Kidney (tissue), 14 donors: ENCODE measurements around the gene ZNF814. TPM values are rescaled to one million over a fixed set of nuclear protein-coding genes. Genes with fewer than 3 reads are reported as not detected.

Source experiments
- DNase-seq, 5 donors: peaks; one replicate each; pipeline ENCODE4 v3.0.0-alpha.2; 2013 to 2020
- FAIRE-seq: peaks from 2 replicates; lab custom pipeline; 2012; peaks lifted over from hg19 to GRCh38; lab: Jason Lieb, UNC
- H3K27ac ChIP-seq, 2 donors: one replicate each; pipeline ENCODE4 v1.7.0; 2013; ENCODE audit warnings: low read depth in 2 of 2, low read length in 2 of 2, inconsistent platforms in 1 of 2
- H3K27me3 ChIP-seq: one replicate; pipeline ENCODE4 v1.7.1; 2013; ENCODE audit warnings: low read length, inconsistent platforms; ENCODE audit not compliant: control insufficient read depth, insufficient read depth
- H3K36me3 ChIP-seq, 3 donors: one replicate each; pipeline versions ENCODE4 v1.7.0 to v1.7.1; 2013; ENCODE audit warnings: low read length in 3 of 3, control low read depth in 1 of 3, inconsistent platforms in 1 of 3; ENCODE audit not compliant: insufficient read depth in 3 of 3, control insufficient read depth in 2 of 3
- H3K4me1 ChIP-seq, 3 donors: one replicate each; pipeline versions ENCODE4 v1.7.0 to v1.7.1; 2013; ENCODE audit warnings: low read length in 3 of 3, inconsistent platforms in 1 of 3, low read depth in 1 of 3; ENCODE audit not compliant: control insufficient read depth in 2 of 3, insufficient read depth in 2 of 3
- H3K4me3 ChIP-seq, 3 donors: one replicate each; pipeline versions ENCODE4 v1.7.0 to v1.8.1; 2013; ENCODE audit warnings: low read length in 3 of 3, control low read depth in 1 of 3, inconsistent platforms in 1 of 3
- H3K9ac ChIP-seq, 3 donors: one replicate each; pipeline versions ENCODE4 v1.7.0 to v1.7.1; 2013; ENCODE audit warnings: low read length in 3 of 3, control low read depth in 1 of 3, inconsistent platforms in 1 of 3
- H3K9me3 ChIP-seq, 3 donors: one replicate each; pipeline versions ENCODE4 v1.7.0 to v1.7.1; 2013; ENCODE audit warnings: low read length in 3 of 3, control low read depth in 1 of 3, inconsistent platforms in 1 of 3; ENCODE audit not compliant: control insufficient read depth in 2 of 3, insufficient read depth in 1 of 3
- intact Hi-C: fragments of 100-400 bp; cut with DNase I; formaldehyde crosslinking; loops from one replicate; pipeline ENCODE4 v1.11.1; 2022
- polyA plus RNA-seq: library from polyadenylated mRNA; stranded (reverse); fragments of 350-450 nt; fragmentation: Illumina TruSeq; extraction: RNeasy Lipid Tissue Mini Kit (QIAGEN cat#74804); gene quantifications from one replicate; pipeline ENCODE4 v1.2.3, GENCODE V29; 2014; ENCODE audit warnings: low read depth, low replicate concordance; ENCODE audit not compliant: insufficient read depth
- total RNA-seq: library from RNA; stranded (reverse); fragmentation: NEBNext Ultra II Directional; extraction: Animal tissue kit (Norgen Biotek cat#: 25700); gene quantifications from one replicate; pipeline ENCODE4 v1.2.1, GENCODE V29; 2021
- TF ChIP-seq, protein P1 (sequence below): IDR thresholded peaks from 3 replicates; pipeline ENCODE4 v1.5.1; 2012; ENCODE audit warnings: mild to moderate bottlenecking, moderate library complexity, borderline replicate concordance; ENCODE audit not compliant: insufficient read depth; ENCODE audit errors: extremely low read depth
- donor health status: control.
- donor health status: control.
- donor health status: control.
- donor health status: control.
- donor health status: control.
- donor health status: DM: yes; HTN: yes; CAD: no.
- donor health status: Normal renal cell carcinoma (clear cell type).

ZNF814 gene
- total and polyA plus RNA-seq, 2 donors from 2014 or later, result 26.7 to 27.7 TPM

DNA sequence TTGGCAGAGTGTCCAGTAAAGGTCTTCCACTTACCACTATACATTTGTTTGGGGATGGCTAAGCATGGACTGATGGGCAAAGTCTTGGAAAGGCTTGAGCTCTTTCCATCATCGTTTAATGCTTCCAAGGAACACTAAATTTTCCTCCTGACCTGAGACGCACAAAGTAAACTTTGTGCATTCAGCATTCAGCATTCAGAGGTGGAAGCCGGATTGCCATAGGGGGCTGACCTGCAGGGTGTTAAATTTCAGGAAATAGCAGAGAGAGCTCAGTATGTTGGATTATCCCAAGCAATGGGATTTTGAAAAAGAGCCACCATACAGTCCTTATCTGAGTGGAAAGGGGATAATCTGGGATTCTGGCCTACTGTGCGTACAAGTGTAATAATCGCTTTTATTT is 88.1 kb downstream of the ZNF814 start:
- Histone ChIP-seq H3K4me3 (no peak overlapping the region), H3K27ac (no peak overlapping the region), H3K4me1 (peaks cover 0 to 2% (median 0%) of the 10 kb centered on the region in 3 donors), H3K36me3 (peaks cover 0 to 3% (median 0%) of the 10 kb centered on the region in 3 donors), H3K9ac (no peak overlapping the region), H3K9me3 (no peaks in the 10 kb centered on the region), H3K27me3 (no peaks in the 10 kb centered on the region)
- TF ChIP-seq, protein P1, sequence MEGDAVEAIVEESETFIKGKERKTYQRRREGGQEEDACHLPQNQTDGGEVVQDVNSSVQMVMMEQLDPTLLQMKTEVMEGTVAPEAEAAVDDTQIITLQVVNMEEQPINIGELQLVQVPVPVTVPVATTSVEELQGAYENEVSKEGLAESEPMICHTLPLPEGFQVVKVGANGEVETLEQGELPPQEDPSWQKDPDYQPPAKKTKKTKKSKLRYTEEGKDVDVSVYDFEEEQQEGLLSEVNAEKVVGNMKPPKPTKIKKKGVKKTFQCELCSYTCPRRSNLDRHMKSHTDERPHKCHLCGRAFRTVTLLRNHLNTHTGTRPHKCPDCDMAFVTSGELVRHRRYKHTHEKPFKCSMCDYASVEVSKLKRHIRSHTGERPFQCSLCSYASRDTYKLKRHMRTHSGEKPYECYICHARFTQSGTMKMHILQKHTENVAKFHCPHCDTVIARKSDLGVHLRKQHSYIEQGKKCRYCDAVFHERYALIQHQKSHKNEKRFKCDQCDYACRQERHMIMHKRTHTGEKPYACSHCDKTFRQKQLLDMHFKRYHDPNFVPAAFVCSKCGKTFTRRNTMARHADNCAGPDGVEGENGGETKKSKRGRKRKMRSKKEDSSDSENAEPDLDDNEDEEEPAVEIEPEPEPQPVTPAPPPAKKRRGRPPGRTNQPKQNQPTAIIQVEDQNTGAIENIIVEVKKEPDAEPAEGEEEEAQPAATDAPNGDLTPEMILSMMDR, result no peak
- FAIRE-seq (no peak), DNase-seq (no peak)
- intact Hi-C loops, result no loop called here

Other genes with a start within 250 kb of the ZNF814 start
- gene ZSCAN4, start 220.1 kb downstream of the ZNF814 start, total RNA-seq, result not detected
- not detected for gene ZSCAN4, start 220.1 kb downstream of the ZNF814 start, polyA plus RNA-seq
- gene ZNF551, start 207.1 kb downstream of the ZNF814 start, total RNA-seq, result 13.9 TPM
- 1.3 TPM for gene ZNF551, start 207.1 kb downstream of the ZNF814 start, polyA plus RNA-seq
- gene ZNF154, start 179.8 kb downstream of the ZNF814 start, total RNA-seq, result 11.1 TPM
- gene ZNF154, start 179.8 kb downstream of the ZNF814 start, polyA plus RNA-seq, result 2.2 TPM
- gene ZNF671, start 161.4 kb downstream of the ZNF814 start, total RNA-seq, result 16.5 TPM
- 10.1 TPM for gene ZNF671, start 161.4 kb downstream of the ZNF814 start, polyA plus RNA-seq
- 20.5 TPM for gene ZNF776, start 142.2 kb downstream of the ZNF814 start, total RNA-seq
- gene ZNF776, start 142.2 kb downstream of the ZNF814 start, polyA plus RNA-seq, result 5.6 TPM
- gene ZNF586, start 119.4 kb downstream of the ZNF814 start, total RNA-seq, result 18.7 TPM
- gene ZNF586, start 119.4 kb downstream of the ZNF814 start, polyA plus RNA-seq, result 6.3 TPM
- 13.8 TPM for gene ZNF552, start 74.1 kb downstream of the ZNF814 start, total RNA-seq
- 10.7 TPM for gene ZNF552, start 74.1 kb downstream of the ZNF814 start, polyA plus RNA-seq
- gene ZNF587B, start 58.7 kb downstream of the ZNF814 start, total RNA-seq, result 23.6 TPM
- gene ZNF587B, start 58.7 kb downstream of the ZNF814 start, polyA plus RNA-seq, result 5.1 TPM
- gene ZNF587, start 39.2 kb downstream of the ZNF814 start, total RNA-seq, result 37.3 TPM
- 3.7 TPM for gene ZNF587, start 39.2 kb downstream of the ZNF814 start, polyA plus RNA-seq
- 24.5 TPM for gene ZNF417, start 27.6 kb upstream of the ZNF814 start, total RNA-seq
- 3.0 TPM for gene ZNF417, start 27.6 kb upstream of the ZNF814 start, polyA plus RNA-seq
- gene ZNF418, start 46.4 kb upstream of the ZNF814 start, total RNA-seq, result 17.6 TPM
- gene ZNF418, start 46.4 kb upstream of the ZNF814 start, polyA plus RNA-seq, result 8.2 TPM
- gene ZNF256, start 58.7 kb upstream of the ZNF814 start, total RNA-seq, result 9.3 TPM
- 3.7 TPM for gene ZNF256, start 58.7 kb upstream of the ZNF814 start, polyA plus RNA-seq
- 0.85 TPM for gene C19orf18, start 85.5 kb upstream of the ZNF814 start, total RNA-seq
- gene C19orf18, start 85.5 kb upstream of the ZNF814 start, polyA plus RNA-seq, result 1.7 TPM
- gene ZNF606, start 113.8 kb upstream of the ZNF814 start, total RNA-seq, result 23.0 TPM
- gene ZNF606, start 113.8 kb upstream of the ZNF814 start, polyA plus RNA-seq, result 7.2 TPM
- 0.98 TPM for gene ZSCAN1, start 145.0 kb upstream of the ZNF814 start, total RNA-seq
- gene ZSCAN1, start 145.0 kb upstream of the ZNF814 start, polyA plus RNA-seq, result 2.8 TPM
- 9.7 TPM for gene ZNF135, start 170.2 kb upstream of the ZNF814 start, total RNA-seq
- gene ZNF135, start 170.2 kb upstream of the ZNF814 start, polyA plus RNA-seq, result 5.6 TPM
- 103 TPM for gene ZSCAN18, start 209.2 kb upstream of the ZNF814 start, total RNA-seq
- 73.2 TPM for gene ZSCAN18, start 209.2 kb upstream of the ZNF814 start, polyA plus RNA-seq